ENCODE data around the gene OGFRL1. TPM values are rescaled to one million over a fixed set of nuclear protein-coding genes. Genes with fewer than 3 reads are reported as not detected.

OGFRL1 gene
- polyA plus RNA-seq, 1 donor: 9.5 TPM

- H3K4me3 ChIP-seq (ENCODE audit: low read length): no peak overlapping the region
- DNase-seq: no peak
- no peaks in the 10 kb centered on the region for H3K36me3 ChIP-seq (ENCODE audit: control insufficient read depth, insufficient read depth, low read length)
- H3K27me3 ChIP-seq (ENCODE audit: control insufficient read depth, insufficient read depth, low read length): no peaks in the 10 kb centered on the region
- H3K27ac ChIP-seq (ENCODE audit: low read length): no peak overlapping the region
- peaks cover 4% of the 10 kb centered on the region for H3K4me1 ChIP-seq (ENCODE audit: control insufficient read depth, insufficient read depth, low read length)
- H3K9me3 ChIP-seq (ENCODE audit: control insufficient read depth, low read depth, low read length): no peaks in the 10 kb centered on the region
Observed at GRCh38 chr6:71284785-71285184, 3.8 kb upstream of the OGFRL1 start.

- H3K4me3 ChIP-seq (ENCODE audit: low read length): no peak overlapping the region
- H3K9me3 ChIP-seq (ENCODE audit: control insufficient read depth, low read depth, low read length): no peaks in the 10 kb centered on the region
- DNase-seq: peak in 1 of 2 donors; percentile 10
- no peaks in the 10 kb centered on the region for H3K27me3 ChIP-seq (ENCODE audit: control insufficient read depth, insufficient read depth, low read length)
- WGBS (ENCODE audit: insufficient coverage, low lambda C conversion rate): 100% methylated on average over 4 of the region's 7 CpGs
- H3K27ac ChIP-seq (ENCODE audit: low read length): no peak overlapping the region
- no peaks in the 10 kb centered on the region for H3K36me3 ChIP-seq (ENCODE audit: control insufficient read depth, insufficient read depth, low read length)
- peaks cover 5% of the 10 kb centered on the region for H3K4me1 ChIP-seq (ENCODE audit: control insufficient read depth, insufficient read depth, low read length)
Observed at GRCh38 chr6:71287038-71287437, 1.6 kb upstream of the OGFRL1 start.

DNA sequence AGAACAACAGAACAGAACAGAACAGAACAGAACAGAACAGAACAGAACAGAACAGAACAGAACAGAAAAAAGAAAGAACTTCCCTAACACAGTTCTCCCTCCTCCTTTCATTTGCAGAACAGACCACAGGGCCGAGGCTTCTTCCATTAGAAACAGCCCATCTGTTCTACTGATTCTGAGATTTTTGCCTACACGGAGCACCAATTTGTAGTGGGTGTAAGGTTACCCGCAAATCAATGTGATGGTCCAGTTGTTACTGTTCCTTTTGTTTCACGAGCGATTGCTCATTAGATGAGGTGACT, 734 bp upstream of the OGFRL1 start:
- Histone ChIP-seq H3K27me3 (ENCODE audit: control insufficient read depth, insufficient read depth, low read length) (no peaks in the 10 kb centered on the region), H3K9me3 (ENCODE audit: control insufficient read depth, low read depth, low read length) (no peaks in the 10 kb centered on the region), H3K27ac (ENCODE audit: low read length) (peak overlapping the region; percentile 32), H3K36me3 (ENCODE audit: control insufficient read depth, insufficient read depth, low read length) (no peaks in the 10 kb centered on the region), H3K4me3 (ENCODE audit: low read length) (peak overlapping the region; percentile 52), H3K4me1 (ENCODE audit: control insufficient read depth, insufficient read depth, low read length) (peaks cover 5% of the 10 kb centered on the region)
- DNase-seq: no peak
- no CpG with 5 or more reads among the region's 5 CpGs for WGBS (ENCODE audit: insufficient coverage, low lambda C conversion rate)

DNA sequence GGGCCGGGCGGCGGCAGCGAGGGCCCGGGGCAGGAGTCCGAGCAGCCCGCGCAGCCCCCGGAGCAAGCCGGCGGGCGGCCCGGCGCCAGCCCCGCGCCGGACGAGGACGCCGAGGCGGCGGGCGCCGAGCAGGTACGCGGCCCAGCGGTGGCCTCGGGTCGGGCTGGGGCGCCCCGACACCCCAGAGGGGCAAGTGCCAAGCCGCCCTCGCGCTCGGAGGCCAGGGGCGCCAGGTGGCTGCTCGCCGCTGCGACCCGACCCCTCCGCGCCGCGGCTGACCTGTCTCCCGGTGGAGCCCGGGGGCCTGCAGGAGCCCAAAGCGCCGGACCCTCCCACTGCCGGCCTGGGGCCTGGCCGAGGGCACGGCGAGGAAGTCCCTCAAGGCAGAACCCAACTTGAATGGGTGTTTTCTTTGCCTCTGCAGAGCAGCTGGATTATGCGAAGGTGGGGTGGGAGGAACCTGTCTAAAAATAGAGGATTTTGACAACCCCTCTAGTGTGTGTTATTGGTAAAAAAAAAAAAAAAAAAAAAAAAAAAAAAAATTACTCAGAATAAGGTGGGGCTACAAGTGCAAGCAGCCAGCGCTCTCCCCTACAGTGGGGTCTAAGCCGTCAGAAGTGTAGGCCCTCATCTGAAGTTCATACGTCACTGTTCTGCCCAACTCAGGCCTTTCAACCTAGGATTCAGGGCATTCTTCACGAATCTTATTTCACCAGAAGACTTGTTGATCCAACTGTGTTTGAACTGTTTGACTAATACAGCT, 609 bp downstream of the OGFRL1 start:
- peaks cover 5% of the 10 kb centered on the region for H3K4me1 ChIP-seq (ENCODE audit: control insufficient read depth, insufficient read depth, low read length)
- peak overlapping the region; percentile 56 for H3K4me3 ChIP-seq (ENCODE audit: low read length)
- peak in 1 of 2 donors; percentile 17 for DNase-seq
- H3K27me3 ChIP-seq (ENCODE audit: control insufficient read depth, insufficient read depth, low read length): no peaks in the 10 kb centered on the region
- no peak overlapping the region for H3K27ac ChIP-seq (ENCODE audit: low read length)
- WGBS (ENCODE audit: insufficient coverage, low lambda C conversion rate): no CpG with 5 or more reads among the region's 57 CpGs
- no peaks in the 10 kb centered on the region for H3K9me3 ChIP-seq (ENCODE audit: control insufficient read depth, low read depth, low read length)
- H3K36me3 ChIP-seq (ENCODE audit: control insufficient read depth, insufficient read depth, low read length): peaks cover 5% of the 10 kb centered on the region

DNA sequence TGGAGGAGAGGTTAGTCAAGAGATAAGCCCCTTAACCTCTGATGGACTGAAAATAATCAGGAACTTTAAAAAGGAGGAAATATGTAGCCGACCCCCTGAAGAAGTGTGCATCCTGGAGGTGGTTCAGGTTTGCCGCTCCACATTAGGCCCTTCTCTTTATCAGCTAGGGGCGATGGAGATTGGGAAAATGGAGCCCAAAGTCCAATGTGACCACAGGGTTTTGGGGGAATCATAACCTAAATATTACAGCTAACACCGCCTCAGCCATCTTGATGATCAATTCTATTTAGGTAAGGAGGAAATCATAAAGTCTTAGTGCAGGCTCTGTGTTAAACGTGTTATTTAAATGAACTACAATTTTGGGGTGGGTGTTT, 1.2 kb downstream of the OGFRL1 start:
- 86% methylated on average over 1 of the region's 5 CpGs for WGBS (ENCODE audit: insufficient coverage, low lambda C conversion rate)
- DNase-seq: no peak
- H3K4me1 ChIP-seq (ENCODE audit: control insufficient read depth, insufficient read depth, low read length): peaks cover 5% of the 10 kb centered on the region
- no peaks in the 10 kb centered on the region for H3K27me3 ChIP-seq (ENCODE audit: control insufficient read depth, insufficient read depth, low read length)
- H3K9me3 ChIP-seq (ENCODE audit: control insufficient read depth, low read depth, low read length): no peaks in the 10 kb centered on the region
- peaks cover 7% of the 10 kb centered on the region for H3K36me3 ChIP-seq (ENCODE audit: control insufficient read depth, insufficient read depth, low read length)
- H3K27ac ChIP-seq (ENCODE audit: low read length): no peak overlapping the region
- peak overlapping the region; percentile 56 for H3K4me3 ChIP-seq (ENCODE audit: low read length)

GRCh38 chr6:71290611-71291010, 2.0 kb downstream of the OGFRL1 start:
- WGBS (ENCODE audit: insufficient coverage, low lambda C conversion rate): 29% methylated on average over 1 of the region's 2 CpGs
- H3K4me1 ChIP-seq (ENCODE audit: control insufficient read depth, insufficient read depth, low read length): peaks cover 5% of the 10 kb centered on the region
- no peaks in the 10 kb centered on the region for H3K27me3 ChIP-seq (ENCODE audit: control insufficient read depth, insufficient read depth, low read length)
- H3K27ac ChIP-seq (ENCODE audit: low read length): no peak overlapping the region
- H3K36me3 ChIP-seq (ENCODE audit: control insufficient read depth, insufficient read depth, low read length): peaks cover 7% of the 10 kb centered on the region
- DNase-seq: no peak
- H3K4me3 ChIP-seq (ENCODE audit: low read length): no peak overlapping the region
- no peaks in the 10 kb centered on the region for H3K9me3 ChIP-seq (ENCODE audit: control insufficient read depth, low read depth, low read length)

DNA sequence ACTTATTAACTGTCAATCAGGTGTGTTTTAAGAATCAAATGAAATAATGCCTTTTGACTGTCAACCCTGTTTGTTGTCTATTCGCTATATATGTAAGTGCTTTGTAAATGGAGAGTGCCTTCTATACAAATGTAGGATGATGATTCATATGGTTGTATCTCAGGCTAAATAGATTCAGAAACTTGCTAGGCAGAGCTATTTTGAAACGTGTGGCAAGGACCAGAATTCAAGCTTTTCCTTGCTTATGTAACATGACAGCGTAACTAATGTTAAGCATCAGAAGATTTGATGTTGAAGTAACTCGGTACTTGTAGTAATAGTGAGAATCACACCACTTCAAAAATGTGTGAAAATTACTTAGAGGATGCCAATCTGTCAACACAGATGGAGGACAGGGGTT, 3.4 kb downstream of the OGFRL1 start:
- Histone ChIP-seq H3K27ac (ENCODE audit: low read length) (no peak overlapping the region), H3K4me1 (ENCODE audit: control insufficient read depth, insufficient read depth, low read length) (peaks cover 5% of the 10 kb centered on the region), H3K9me3 (ENCODE audit: control insufficient read depth, low read depth, low read length) (no peaks in the 10 kb centered on the region), H3K4me3 (ENCODE audit: low read length) (no peak overlapping the region), H3K27me3 (ENCODE audit: control insufficient read depth, insufficient read depth, low read length) (no peaks in the 10 kb centered on the region), H3K36me3 (ENCODE audit: control insufficient read depth, insufficient read depth, low read length) (peaks cover 13% of the 10 kb centered on the region)
- 58% methylated on average over 2 of the region's 4 CpGs for WGBS (ENCODE audit: insufficient coverage, low lambda C conversion rate)
- no peak for DNase-seq

- Histone ChIP-seq H3K27ac (ENCODE audit: low read length) (no peak overlapping the region), H3K4me1 (ENCODE audit: control insufficient read depth, insufficient read depth, low read length) (peaks cover 5% of the 10 kb centered on the region), H3K9me3 (ENCODE audit: control insufficient read depth, low read depth, low read length) (no peaks in the 10 kb centered on the region), H3K36me3 (ENCODE audit: control insufficient read depth, insufficient read depth, low read length) (peaks cover 13% of the 10 kb centered on the region), H3K4me3 (ENCODE audit: low read length) (no peak overlapping the region), H3K27me3 (ENCODE audit: control insufficient read depth, insufficient read depth, low read length) (no peaks in the 10 kb centered on the region)
- no peak for DNase-seq
- no CpG with 5 or more reads among the region's 1 CpG for WGBS (ENCODE audit: insufficient coverage, low lambda C conversion rate)
Observed at GRCh38 chr6:71294121-71294523, 5.5 kb downstream of the OGFRL1 start.

GRCh38 chr6:71298459-71298858, 9.8 kb downstream of the OGFRL1 start:
- WGBS (ENCODE audit: insufficient coverage, low lambda C conversion rate): 62% methylated on average over 1 of the region's 1 CpG
- Histone ChIP-seq H3K4me1 (ENCODE audit: control insufficient read depth, insufficient read depth, low read length) (no peaks in the 10 kb centered on the region), H3K4me3 (ENCODE audit: low read length) (no peak overlapping the region), H3K9me3 (ENCODE audit: control insufficient read depth, low read depth, low read length) (no peaks in the 10 kb centered on the region), H3K36me3 (ENCODE audit: control insufficient read depth, insufficient read depth, low read length) (peaks cover 17% of the 10 kb centered on the region), H3K27ac (ENCODE audit: low read length) (no peak overlapping the region), H3K27me3 (ENCODE audit: control insufficient read depth, insufficient read depth, low read length) (no peaks in the 10 kb centered on the region)
- DNase-seq: no peak

DNA sequence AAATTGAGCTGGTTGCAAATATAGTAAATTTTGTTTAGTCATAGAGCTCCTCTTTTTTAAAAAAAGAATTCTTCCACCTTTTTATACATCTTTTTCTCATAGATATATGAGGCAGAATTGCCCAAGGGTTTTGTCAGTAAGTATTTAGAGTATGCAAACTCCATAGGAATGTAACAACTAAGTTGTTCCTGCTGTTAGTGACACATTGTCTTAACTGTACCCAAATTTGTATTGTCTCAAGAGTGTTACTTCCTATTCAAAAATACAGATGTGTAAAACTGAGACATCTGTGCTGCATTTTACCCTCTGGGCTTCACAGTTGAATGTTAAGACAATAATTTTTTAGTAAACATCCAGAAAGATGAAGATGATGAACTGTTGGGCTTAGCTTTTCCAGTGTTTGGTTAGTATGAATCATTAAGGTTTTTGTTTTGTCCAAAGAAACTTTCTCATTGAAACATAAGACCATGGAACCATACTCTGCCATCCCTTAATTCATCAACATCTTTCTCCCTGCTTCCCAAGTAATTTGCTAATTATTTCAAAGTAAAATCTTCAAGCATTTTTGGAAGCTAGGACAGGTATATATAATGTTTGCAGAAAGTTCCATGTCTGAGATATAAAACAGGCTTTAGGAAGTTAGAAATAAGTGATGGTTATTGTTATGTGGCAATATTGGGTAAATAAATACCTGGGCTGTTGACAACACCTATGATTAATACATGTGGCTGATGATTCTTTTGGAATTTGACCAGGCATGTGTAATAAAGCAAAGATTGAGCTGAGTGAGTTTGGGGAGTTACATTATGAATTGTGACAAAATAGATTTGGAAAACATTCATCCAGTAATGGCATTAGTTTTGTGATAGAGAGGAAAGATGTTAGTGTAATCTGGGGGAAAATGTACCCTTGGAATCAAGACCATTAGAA, 11.2 kb downstream of the OGFRL1 start:
- Histone ChIP-seq H3K36me3 (ENCODE audit: control insufficient read depth, insufficient read depth, low read length) (peaks cover 9% of the 10 kb centered on the region), H3K9me3 (ENCODE audit: control insufficient read depth, low read depth, low read length) (no peaks in the 10 kb centered on the region), H3K27ac (ENCODE audit: low read length) (no peak overlapping the region), H3K4me3 (ENCODE audit: low read length) (no peak overlapping the region), H3K4me1 (ENCODE audit: control insufficient read depth, insufficient read depth, low read length) (no peaks in the 10 kb centered on the region), H3K27me3 (ENCODE audit: control insufficient read depth, insufficient read depth, low read length) (no peaks in the 10 kb centered on the region)
- no peak for DNase-seq

Data from large intestine (tissue), 3 donors.